Measurements from ENCODE around the gene DIO3.

The DIO3 gene

GRCh38 chr14:101557811-101558738, 3.2 kb upstream of the DIO3 start (continued):
- no peak for TF ChIP-seq PATZ1 (CRISPR knock-in tag; IDR thresholded peaks at IDR 0.05; ENCODE audit: borderline replicate concordance)
- no peak for TF ChIP-seq PPARA (CRISPR knock-in tag; IDR thresholded peaks at IDR 0.05; ENCODE audit: borderline replicate concordance)
- TF ChIP-seq RARB (CRISPR knock-in tag; IDR thresholded peaks at IDR 0.05): no peak

- TF ChIP-seq ZNF70 (CRISPR knock-in tag; IDR thresholded peaks at IDR 0.05) (no peak), CSRNP3 (CRISPR knock-in tag; IDR thresholded peaks at IDR 0.05) (no peak), ZC3H10 (CRISPR knock-in tag; IDR thresholded peaks at IDR 0.05) (no peak), TSHZ2 (CRISPR knock-in tag; IDR thresholded peaks at IDR 0.05) (no peak), ARNTL (CRISPR knock-in tag; IDR thresholded peaks at IDR 0.05; ENCODE audit: borderline replicate concordance, low read depth) (no peak), ISL1 (CRISPR knock-in tag; IDR thresholded peaks at IDR 0.05) (no peak), ZNF565 (CRISPR knock-in tag; conservative IDR thresholded peaks at IDR 0.05; ENCODE audit: low read depth) (no peak)
- no peak for ATAC-seq
These were observed 2.5 kb upstream of the DIO3 start for GRCh38 chr14:101558739-101559240.

- ATAC-seq: no peak
- TF ChIP-seq ARNTL (CRISPR knock-in tag; IDR thresholded peaks at IDR 0.05; ENCODE audit: borderline replicate concordance, low read depth) (no peak), ZC3H10 (CRISPR knock-in tag; IDR thresholded peaks at IDR 0.05) (no peak), CSDC2 (CRISPR knock-in tag; IDR thresholded peaks at IDR 0.05) (no peak), ESRRG (CRISPR knock-in tag; IDR thresholded peaks at IDR 0.05) (no peak), PATZ1 (CRISPR knock-in tag; IDR thresholded peaks at IDR 0.05; ENCODE audit: borderline replicate concordance) (no peak), CSRNP3 (CRISPR knock-in tag; IDR thresholded peaks at IDR 0.05) (no peak), SNAI2 (CRISPR knock-in tag; IDR thresholded peaks at IDR 0.05) (no peak), ZNF8 (CRISPR knock-in tag; IDR thresholded peaks at IDR 0.05) (no peak), BACH2 (CRISPR knock-in tag; IDR thresholded peaks at IDR 0.05; ENCODE audit: borderline replicate concordance) (no peak), PPARA (CRISPR knock-in tag; IDR thresholded peaks at IDR 0.05; ENCODE audit: borderline replicate concordance) (no peak), CREB5 (CRISPR knock-in tag; IDR thresholded peaks at IDR 0.05; ENCODE audit: low read depth) (no peak), ISL1 (CRISPR knock-in tag; IDR thresholded peaks at IDR 0.05) (no peak), ZNF70 (CRISPR knock-in tag; IDR thresholded peaks at IDR 0.05) (no peak), TCF4 (CRISPR knock-in tag; IDR thresholded peaks at IDR 0.05; ENCODE audit: borderline replicate concordance) (no peak), GLIS3 (CRISPR knock-in tag; IDR thresholded peaks at IDR 0.05) (no peak), TOX (CRISPR knock-in tag; IDR thresholded peaks at IDR 0.05; ENCODE audit: borderline replicate concordance) (no peak), RARB (CRISPR knock-in tag; IDR thresholded peaks at IDR 0.05) (no peak), POU6F1 (CRISPR knock-in tag; IDR thresholded peaks at IDR 0.05; ENCODE audit: borderline replicate concordance, low read depth) (no peak)
These were observed 2.1 kb upstream of the DIO3 start for GRCh38 chr14:101559250-101559623.

Data from SK-N-SH treated with all-trans-retinoic acid at 6 μM for 48 hours (cell line).